K562 (cell line): ENCODE results near the gene TTLL11. TPM values are rescaled to one million over a fixed set of nuclear protein-coding genes. Genes with fewer than 3 reads are reported as not detected.

ENCODE experiments used
- CXXC5 ChIP-seq: fragments of 250-450 bp; sonication (Bioruptor Pico); IDR thresholded peaks from 2 replicates; pipeline ENCODE4 v1.8.0; 2022; ENCODE audit warnings: inconsistent platforms, mild to moderate bottlenecking, moderate library complexity
- E2F6 ChIP-seq, 2 experiments: IDR thresholded peaks; 2 replicates each; pipeline ENCODE4 v1.6.1; 2011; ENCODE audit warnings: borderline replicate concordance in 1 of 2, control low read depth in 1 of 2, low read depth in 1 of 2, low read length in 1 of 2, mild to moderate bottlenecking in 1 of 2, mixed read lengths in 1 of 2, moderate library complexity in 1 of 2; ENCODE audit not compliant: insufficient read depth in 1 of 2, insufficient read length in 1 of 2, poor library complexity in 1 of 2, severe bottlenecking in 1 of 2; ENCODE audit errors: extremely low read depth in 1 of 2
- HDAC2 ChIP-seq: fragments of 450-650 bp; IDR thresholded peaks from 2 replicates; pipeline ENCODE4 v1.6.1; 2016; ENCODE audit warnings: mild to moderate bottlenecking
- MEF2D ChIP-seq: conservative IDR thresholded peaks from 2 replicates; pipeline ENCODE4 v1.6.1; 2016; ENCODE audit warnings: low read depth, missing genetic modification characterization, missing compliant biosample characterization
- RNF219 ChIP-seq: fragments of 250-450 bp; sonication (Bioruptor Pico); IDR thresholded peaks from 2 replicates; pipeline ENCODE4 v1.5.0; 2022; ENCODE audit warnings: mild to moderate bottlenecking
- TCF3 ChIP-seq: sonication (generic); formaldehyde crosslinking; IDR thresholded peaks from 2 replicates; pipeline ENCODE4 v1.4.0; 2020; ENCODE audit warnings: mild to moderate bottlenecking, missing genetic modification reagents
- ZMIZ1 ChIP-seq, 2 experiments: fragments of 150-350 bp in 1 of 2; IDR thresholded peaks; 2 replicates each; pipeline ENCODE4 v1.6.1; 2012 to 2016; ENCODE audit warnings: low read depth in 2 of 2, low read length in 2 of 2, mild to moderate bottlenecking in 1 of 2, moderate library complexity in 1 of 2
- ZNF57 ChIP-seq: fragments of 450-650 bp; formaldehyde crosslinking; IDR thresholded peaks from 2 replicates; pipeline ENCODE4 v1.4.0; 2020; ENCODE audit warnings: mild to moderate bottlenecking, moderate library complexity
- ZNF780A ChIP-seq: fragments of 250-450 bp; sonication (Bioruptor Pico); IDR thresholded peaks from 2 replicates; pipeline ENCODE4 v1.5.0; 2021; ENCODE audit warnings: mild to moderate bottlenecking
- ZNF785 ChIP-seq: fragments of 250-450 bp; sonication (Bioruptor Pico); IDR thresholded peaks from 2 replicates; pipeline ENCODE4 v1.4.0; 2020; ENCODE audit warnings: mild to moderate bottlenecking
- polyA plus RNA-seq, 8 experiments: library from polyadenylated mRNA; depleted of rRNA in 4 of 8; stranded (reverse) in 5 of 8; unstranded in 3 of 8; fragments of >200 nt; fragmentation: Nextera tagmentation in 2 of 8; fragmentation: Illumina TruSeq in 1 of 8; extraction: Ambion mirVana in 2 of 8; extraction: Trizol in 1 of 8; gene quantifications; 2 replicates each; pipeline versions ENCODE4 v1.2.1 to v1.2.3, GENCODE V29; 2011 to 2014; ENCODE audit warnings: inconsistent platforms in 1 of 8, missing spikeins in 1 of 8
- total RNA-seq, 7 experiments: library from RNA; depleted of rRNA in 6 of 7; stranded (reverse); fragments of >200 nt in 6 of 7; fragmentation: Illumina TruSeq in 2 of 7; extraction: Trizol in 2 of 7; gene quantifications; 2 replicates each; pipeline versions ENCODE4 v1.2.1 to v1.2.3, GENCODE V29; 2011 to 2021; ENCODE audit warnings: low replicate concordance in 1 of 7

The TTLL11 gene
- total and polyA plus RNA-seq, 9 of the 15 experiments (the other 6 are each of a cell fraction or from before 2014, with no cell fraction given): 0.83 to 4.4 (median 2.7) TPM

DNA sequence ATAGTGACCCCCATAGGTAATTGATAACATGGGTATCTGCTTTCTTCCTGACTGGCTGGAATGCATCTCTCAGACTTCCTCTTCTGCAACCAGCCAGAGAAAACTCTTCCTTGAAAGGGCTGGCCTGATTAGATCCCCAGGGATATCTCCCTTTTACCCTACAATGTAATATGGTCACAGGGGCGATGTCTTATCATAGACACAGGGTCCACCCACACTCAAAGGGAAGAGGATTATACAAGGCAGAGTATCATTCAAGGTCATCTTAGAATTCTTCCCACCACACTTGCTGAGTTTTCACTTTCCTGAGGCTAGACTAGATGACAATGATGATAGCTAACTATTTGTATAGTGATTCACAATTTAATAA lies 33.2 kb downstream of the TTLL11 start (continued):
- TF ChIP-seq ZNF57 (no peak), TCF3 (0 out of 2 replicates have a peak, but pooled peaks have one; percentile 9), ZMIZ1 (IDR thresholded peaks at IDR 0.05; ENCODE audit: low read depth in 2 of 2, low read length in 2 of 2) (no peak), CXXC5 (CRISPR knock-in tag) (no peak), HDAC2 (no peak), MEF2D (tag) (no peak), RNF219 (CRISPR knock-in tag) (no peak), ZNF780A (CRISPR knock-in tag) (no peak), E2F6 (IDR thresholded peaks at IDR 0.05; ENCODE audit: borderline replicate concordance in 1 of 2, extremely low read depth in 1 of 2, insufficient read depth in 1 of 2, insufficient read length in 1 of 2, low read depth in 1 of 2, low read length in 1 of 2, poor library complexity in 1 of 2, severe bottlenecking in 1 of 2) (no peak), ZNF785 (CRISPR knock-in tag) (no peak)
